ENCODE data around the gene GM2A.
"Not testable (repeated sequence)": the region's sequence is repeated elsewhere in the genome, so short reads cannot be mapped to it uniquely, and the experiment has no call there.

Gene GM2A

DNA sequence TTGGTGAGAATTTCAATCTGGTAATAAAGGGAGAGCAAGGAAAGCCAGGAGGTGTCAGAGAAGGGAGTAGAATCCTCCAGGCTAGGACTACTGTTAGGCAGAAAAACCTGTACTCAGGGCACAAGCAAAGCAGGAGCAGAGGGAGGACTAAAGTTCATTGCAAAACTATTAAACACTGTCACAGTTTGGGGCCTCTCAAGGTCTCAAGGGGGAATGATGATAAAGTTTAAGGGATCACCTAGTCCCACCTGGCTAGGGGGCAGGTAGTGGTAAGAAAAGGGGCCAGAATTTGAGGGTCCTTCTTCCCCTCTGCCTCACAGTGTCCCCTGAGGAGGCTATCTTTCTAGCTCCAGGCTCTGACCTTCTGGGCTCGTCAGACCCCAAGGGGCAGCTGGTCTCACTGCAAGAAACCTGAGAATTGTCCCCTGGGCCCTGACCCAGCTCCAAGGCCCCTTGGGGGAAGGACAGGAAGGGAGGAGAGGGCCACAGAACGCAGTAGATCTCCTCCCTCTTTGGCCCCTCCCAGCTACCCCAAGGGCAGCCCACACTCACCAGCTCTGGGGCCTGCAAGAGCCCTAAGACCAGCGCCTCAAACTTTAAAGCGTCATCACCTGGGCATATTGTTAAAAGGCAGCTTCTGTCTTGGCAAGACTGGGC lies 30.1 kb upstream of the GM2A start:
- peak; percentile 55 for DNase-seq
- peak; percentile 79 for ATAC-seq
- peak overlapping the region; percentile 84 for H3K4me3 Mint-ChIP-seq
- H3K27ac Mint-ChIP-seq, result peak overlapping the region; percentile 84
- H3K4me1 Mint-ChIP-seq, result peaks cover 64% of the 10 kb centered on the region
- H3K9me3 Mint-ChIP-seq, result no peaks in the 10 kb centered on the region
- H3K27me3 Mint-ChIP-seq, result no peaks in the 10 kb centered on the region
- H3K36me3 Mint-ChIP-seq (ENCODE audit: low read depth), result peaks cover 13% of the 10 kb centered on the region

- no peaks in the 10 kb centered on the region for H3K9me3 Mint-ChIP-seq
- H3K27me3 Mint-ChIP-seq, result no peaks in the 10 kb centered on the region
- peaks cover 57% of the 10 kb centered on the region for H3K4me1 Mint-ChIP-seq
- peaks cover 10% of the 10 kb centered on the region for H3K36me3 Mint-ChIP-seq (ENCODE audit: low read depth)
- ATAC-seq (peak; percentile 78), DNase-seq (peak; percentile 74)
- H3K4me3 Mint-ChIP-seq, result peak within 1 kb of the TSS; percentile 84
- H3K27ac Mint-ChIP-seq, result peak within 1 kb of the TSS; percentile 84
Observed at GRCh38 chr5:151223447-151224264, 29.3 kb upstream of the GM2A start, which contains the start of gene CCDC69. Gene CCDC69 (minus strand): TSS chr5:151224092. CDS start chr5:151223970, 122 bp downstream.

GRCh38 chr5:151224372-151224771 lies 28.6 kb upstream of the GM2A start:
- no peak for DNase-seq
- no peaks in the 10 kb centered on the region for H3K9me3 Mint-ChIP-seq
- H3K4me3 Mint-ChIP-seq, result peak overlapping the region; percentile 84
- ATAC-seq, result no peak
- peak overlapping the region; percentile 84 for H3K27ac Mint-ChIP-seq
- H3K4me1 Mint-ChIP-seq, result peaks cover 49% of the 10 kb centered on the region
- peaks cover 10% of the 10 kb centered on the region for H3K36me3 Mint-ChIP-seq (ENCODE audit: low read depth)
- H3K27me3 Mint-ChIP-seq, result no peaks in the 10 kb centered on the region

- DNase-seq, result no peak
- no peak for ATAC-seq
- Mint-ChIP-seq H3K27me3 (no peaks in the 10 kb centered on the region), H3K36me3 (ENCODE audit: low read depth) (peaks cover 6% of the 10 kb centered on the region), H3K4me1 (peaks cover 44% of the 10 kb centered on the region), H3K9me3 (no peaks in the 10 kb centered on the region), H3K27ac (peak overlapping the region; percentile 84), H3K4me3 (peak overlapping the region; percentile 18)
Observed at GRCh38 chr5:151225071-151225470, 27.9 kb upstream of the GM2A start.

- peak overlapping the region; percentile 18 for H3K4me3 Mint-ChIP-seq
- H3K9me3 Mint-ChIP-seq, result no peaks in the 10 kb centered on the region
- H3K27ac Mint-ChIP-seq, result peak overlapping the region; percentile 84
- H3K27me3 Mint-ChIP-seq, result no peaks in the 10 kb centered on the region
- ATAC-seq (no peak), DNase-seq (no peak)
- peaks cover 40% of the 10 kb centered on the region for H3K4me1 Mint-ChIP-seq
- H3K36me3 Mint-ChIP-seq (ENCODE audit: low read depth), result peaks cover 4% of the 10 kb centered on the region
Observed at GRCh38 chr5:151225475-151225874, 27.5 kb upstream of the GM2A start.

DNA sequence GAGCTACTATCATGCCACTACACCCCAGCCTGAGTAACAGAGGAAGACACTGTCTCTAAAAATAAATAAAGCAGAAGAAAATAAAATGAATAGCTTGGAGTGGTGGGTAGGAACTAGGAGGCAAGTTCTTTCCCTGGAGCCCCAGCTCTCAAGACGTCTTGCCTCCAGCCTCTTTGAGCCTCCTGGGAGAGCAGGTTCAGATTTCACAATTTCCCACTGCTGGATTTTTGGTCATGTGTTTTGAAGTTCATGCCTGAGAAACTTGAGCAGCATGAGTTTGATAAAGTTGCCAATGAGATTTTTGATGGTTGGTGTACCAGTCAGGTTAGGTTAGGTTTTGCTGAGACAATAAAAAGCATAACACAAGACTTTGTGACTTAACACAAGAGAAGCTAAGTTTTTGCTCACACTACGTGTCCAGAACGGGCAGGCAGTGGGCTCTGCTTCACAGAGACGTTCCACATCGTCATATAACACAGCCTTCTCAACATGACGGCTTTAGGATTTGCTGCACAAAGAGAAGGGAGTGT lies 25.0 kb upstream of the GM2A start:
- H3K27ac Mint-ChIP-seq, result no peak overlapping the region
- no peaks in the 10 kb centered on the region for H3K9me3 Mint-ChIP-seq
- no peak for ATAC-seq

GRCh38 chr5:151228986-151229385 lies 24.0 kb upstream of the GM2A start:
- Mint-ChIP-seq H3K27ac (no peak overlapping the region), H3K27me3 (no peaks in the 10 kb centered on the region), H3K36me3 (ENCODE audit: low read depth) (no peaks in the 10 kb centered on the region), H3K4me1 (peaks cover 16% of the 10 kb centered on the region), H3K4me3 (no peak overlapping the region), H3K9me3 (no peaks in the 10 kb centered on the region)
- DNase-seq (no peak), ATAC-seq (no peak)

More for the DNA sequence above, 25.0 kb upstream of the GM2A start:
- no peak for DNase-seq
- Mint-ChIP-seq H3K27me3 (no peaks in the 10 kb centered on the region), H3K36me3 (ENCODE audit: low read depth) (no peaks in the 10 kb centered on the region), H3K4me1 (peaks cover 17% of the 10 kb centered on the region), H3K4me3 (no peak overlapping the region)

GRCh38 chr5:151230048-151230680 lies 22.8 kb upstream of the GM2A start:
- no peak overlapping the region for H3K4me3 Mint-ChIP-seq

DNA sequence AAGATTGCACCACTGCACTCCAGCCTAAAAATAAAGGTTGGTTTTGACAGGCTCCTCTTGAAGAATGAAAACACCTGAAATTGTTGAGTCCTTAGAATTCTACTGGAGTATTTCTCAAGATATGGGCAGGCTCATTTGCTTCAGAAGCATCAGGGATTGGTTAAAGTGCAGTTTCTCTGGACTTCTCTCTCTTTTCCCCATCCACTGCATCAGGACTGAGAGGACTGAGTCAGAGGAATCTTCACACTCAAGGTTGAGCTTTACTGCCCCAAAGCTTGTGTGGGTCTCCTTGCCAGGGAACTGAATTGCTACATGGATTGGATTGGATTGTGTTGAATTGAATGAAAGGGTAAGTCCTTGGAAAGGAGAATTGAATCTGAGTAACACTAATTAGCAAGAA lies 21.6 kb upstream of the GM2A start:
- Mint-ChIP-seq H3K9me3 (no peaks in the 10 kb centered on the region), H3K4me1 (peaks cover 12% of the 10 kb centered on the region), H3K27ac (no peak overlapping the region), H3K36me3 (ENCODE audit: low read depth) (no peaks in the 10 kb centered on the region), H3K4me3 (no peak overlapping the region), H3K27me3 (no peaks in the 10 kb centered on the region)
- ATAC-seq (no peak), DNase-seq (no peak)

More at GRCh38 chr5:151230048-151230680, 22.8 kb upstream of the GM2A start:
- Mint-ChIP-seq H3K4me1 (peaks cover 15% of the 10 kb centered on the region), H3K27me3 (no peaks in the 10 kb centered on the region), H3K27ac (no peak overlapping the region), H3K36me3 (ENCODE audit: low read depth) (no peaks in the 10 kb centered on the region), H3K9me3 (no peaks in the 10 kb centered on the region)
- ATAC-seq, result no peak
- DNase-seq, result no peak

DNA sequence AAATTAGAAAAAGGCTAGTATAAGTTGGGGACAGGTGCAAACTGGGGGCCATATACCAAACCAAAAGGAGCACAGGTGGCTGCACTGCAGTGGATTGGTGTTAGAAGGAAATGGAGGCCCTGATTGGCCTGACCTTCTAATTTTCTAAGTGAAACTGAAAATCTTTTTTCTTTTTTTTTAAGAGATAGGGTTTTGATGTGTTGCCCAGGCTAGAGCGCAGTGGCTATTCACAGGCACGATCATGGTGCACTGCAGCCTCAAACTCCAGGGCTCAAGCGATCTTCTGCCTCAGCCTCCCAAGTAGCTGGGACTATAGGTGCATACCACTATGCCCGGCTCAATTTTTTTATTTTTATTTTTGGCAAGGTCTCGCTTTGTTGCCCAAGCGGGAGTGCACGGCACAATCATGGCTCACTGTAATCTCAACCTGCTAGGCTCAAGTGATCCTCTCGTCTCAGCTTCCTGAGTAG lies 19.3 kb upstream of the GM2A start:
- Mint-ChIP-seq H3K27ac (no peak overlapping the region), H3K36me3 (ENCODE audit: low read depth) (no peaks in the 10 kb centered on the region), H3K4me1 (peaks cover 17% of the 10 kb centered on the region), H3K4me3 (no peak overlapping the region), H3K9me3 (no peaks in the 10 kb centered on the region), H3K27me3 (no peaks in the 10 kb centered on the region)
- DNase-seq (no peak), ATAC-seq (no peak)

GRCh38 chr5:151234476-151235238 lies 18.3 kb upstream of the GM2A start:
- H3K4me1 Mint-ChIP-seq, result peaks cover 17% of the 10 kb centered on the region
- H3K36me3 Mint-ChIP-seq (ENCODE audit: low read depth), result no peaks in the 10 kb centered on the region
- H3K9me3 Mint-ChIP-seq, result no peaks in the 10 kb centered on the region
- H3K27ac Mint-ChIP-seq, result no peak overlapping the region
- ATAC-seq (peak; percentile 63), DNase-seq (no peak)
- no peaks in the 10 kb centered on the region for H3K27me3 Mint-ChIP-seq
- no peak overlapping the region for H3K4me3 Mint-ChIP-seq

- H3K27ac Mint-ChIP-seq, result not testable (repeated sequence)
Observed at GRCh38 chr5:151235239-151235571, 17.8 kb upstream of the GM2A start.

DNA sequence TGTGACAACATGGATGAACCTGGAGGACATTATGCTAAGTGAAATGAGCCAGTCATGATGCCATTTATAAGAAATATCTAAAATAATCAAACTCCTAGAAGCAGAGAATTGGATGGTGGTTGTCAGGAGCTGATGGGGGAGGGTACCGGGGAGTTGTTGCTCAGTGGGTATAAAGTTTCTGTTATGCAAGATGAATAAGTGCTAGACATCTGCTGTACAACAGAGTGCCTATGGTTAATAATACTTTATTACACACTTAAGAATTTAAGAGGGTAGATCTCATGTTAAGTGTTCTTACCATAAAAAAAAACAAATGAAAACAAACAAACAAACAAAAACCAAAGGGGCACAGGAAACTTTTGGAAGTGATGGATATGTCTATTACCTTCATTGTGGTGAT lies 16.1 kb upstream of the GM2A start:
- H3K4me1 Mint-ChIP-seq, result peaks cover 28% of the 10 kb centered on the region
- DNase-seq, result no peak
- ATAC-seq, result no peak
- H3K27ac Mint-ChIP-seq, result no peak overlapping the region
- H3K9me3 Mint-ChIP-seq, result no peaks in the 10 kb centered on the region
- H3K36me3 Mint-ChIP-seq (ENCODE audit: low read depth), result no peaks in the 10 kb centered on the region
- no peak overlapping the region for H3K4me3 Mint-ChIP-seq
- H3K27me3 Mint-ChIP-seq, result no peaks in the 10 kb centered on the region

More at GRCh38 chr5:151235239-151235571, 17.8 kb upstream of the GM2A start:
- H3K27me3 Mint-ChIP-seq; H3K4me3 Mint-ChIP-seq; H3K36me3 Mint-ChIP-seq (ENCODE audit: low read depth); ATAC-seq; H3K9me3 Mint-ChIP-seq; DNase-seq: not testable (repeated sequence)
- H3K4me1 Mint-ChIP-seq, result peaks cover 18% of the 10 kb centered on the region

- Mint-ChIP-seq H3K9me3 (no peaks in the 10 kb centered on the region), H3K27ac (no peak overlapping the region), H3K4me3 (no peak overlapping the region), H3K36me3 (ENCODE audit: low read depth) (no peaks in the 10 kb centered on the region), H3K27me3 (no peaks in the 10 kb centered on the region), H3K4me1 (peaks cover 28% of the 10 kb centered on the region)
- DNase-seq (no peak), ATAC-seq (no peak)
Observed at GRCh38 chr5:151237685-151238084, 15.3 kb upstream of the GM2A start.

Measured in activated naive CD8-positive, alpha-beta T cell treated with anti-CD3 and anti-CD28 coated beads, Interleukin-2, amount 50 U/mL, for 24 hours (primary cell).